Peyer's patch (tissue), 4 donors: ENCODE data around the gene PARP15.

ENCODE experiments used
- POLR2A ChIP-seq, 2 donors: fragments of 450-650 bp; IDR thresholded peaks; one replicate each; pipeline ENCODE4 v1.5.1; 2017; ENCODE audit warnings: antibody characterized with exemption in 2 of 2, mild to moderate bottlenecking in 2 of 2, moderate library complexity in 2 of 2
- TF ChIP-seq, protein P1 (sequence below), 6 experiments: fragments of 450-650 bp in 4 of 6; fragments of 200-600 bp in 2 of 6; sonication (generic) in 1 of 6; IDR thresholded peaks; one replicate each; pipeline ENCODE4 v1.5.1; 2017 to 2019; ENCODE audit warnings: antibody characterized with exemption in 6 of 6, mild to moderate bottlenecking in 3 of 6, moderate library complexity in 1 of 6

DNA sequence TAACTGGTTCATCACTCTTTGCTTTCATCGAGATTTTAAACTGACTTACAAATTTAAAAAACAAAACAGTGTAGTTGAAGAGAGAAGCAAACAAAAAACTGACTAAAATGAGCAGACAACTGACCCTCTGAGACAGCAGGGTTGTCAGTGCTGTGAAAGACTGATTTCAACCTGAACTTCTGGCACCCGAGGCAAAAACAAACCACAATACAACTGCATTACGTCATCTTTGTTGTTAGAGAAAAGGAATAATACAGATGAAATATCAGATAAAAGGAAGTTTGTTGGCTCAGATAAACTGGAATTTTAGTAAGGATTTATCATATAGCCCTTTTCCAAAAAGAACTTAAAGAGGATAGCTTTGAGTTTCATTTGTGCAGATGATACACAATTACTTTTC, 51.1 kb downstream of the PARP15 start:
- TF ChIP-seq, protein P1, sequence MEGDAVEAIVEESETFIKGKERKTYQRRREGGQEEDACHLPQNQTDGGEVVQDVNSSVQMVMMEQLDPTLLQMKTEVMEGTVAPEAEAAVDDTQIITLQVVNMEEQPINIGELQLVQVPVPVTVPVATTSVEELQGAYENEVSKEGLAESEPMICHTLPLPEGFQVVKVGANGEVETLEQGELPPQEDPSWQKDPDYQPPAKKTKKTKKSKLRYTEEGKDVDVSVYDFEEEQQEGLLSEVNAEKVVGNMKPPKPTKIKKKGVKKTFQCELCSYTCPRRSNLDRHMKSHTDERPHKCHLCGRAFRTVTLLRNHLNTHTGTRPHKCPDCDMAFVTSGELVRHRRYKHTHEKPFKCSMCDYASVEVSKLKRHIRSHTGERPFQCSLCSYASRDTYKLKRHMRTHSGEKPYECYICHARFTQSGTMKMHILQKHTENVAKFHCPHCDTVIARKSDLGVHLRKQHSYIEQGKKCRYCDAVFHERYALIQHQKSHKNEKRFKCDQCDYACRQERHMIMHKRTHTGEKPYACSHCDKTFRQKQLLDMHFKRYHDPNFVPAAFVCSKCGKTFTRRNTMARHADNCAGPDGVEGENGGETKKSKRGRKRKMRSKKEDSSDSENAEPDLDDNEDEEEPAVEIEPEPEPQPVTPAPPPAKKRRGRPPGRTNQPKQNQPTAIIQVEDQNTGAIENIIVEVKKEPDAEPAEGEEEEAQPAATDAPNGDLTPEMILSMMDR (IDR thresholded peaks at IDR 0.05): no peak
- no peak for TF ChIP-seq POLR2A (IDR thresholded peaks at IDR 0.05)
